Fibroblast of lung (primary cell): Measurements from ENCODE around the gene ATRNL1. TPM values are rescaled to one million over a fixed set of nuclear protein-coding genes. Genes with fewer than 3 reads are reported as not detected.

Source experiments
- DNase-seq, 2 donors: peaks; one replicate each; pipeline versions ENCODE4 v3.0.0 to v3.0.0-alpha.2; 2010; ENCODE audit warnings: low read depth in 2 of 2
- H2AFZ ChIP-seq: 2 replicates; pipeline ENCODE4 v1.5.1; 2012; ENCODE audit warnings: low read length, control low read depth, inconsistent platforms
- H3K27ac ChIP-seq: 2 replicates; pipeline ENCODE4 v1.5.1; 2011; ENCODE audit warnings: low read length, control low read depth; ENCODE audit not compliant: insufficient read depth
- H3K27me3 ChIP-seq: 2 replicates; pipeline ENCODE4 v1.5.1; 2011; ENCODE audit warnings: mild to moderate bottlenecking, low read length; ENCODE audit not compliant: control insufficient read depth, insufficient read depth
- H3K36me3 ChIP-seq: 2 replicates; pipeline ENCODE4 v1.5.1; 2011; ENCODE audit warnings: low read length; ENCODE audit not compliant: control insufficient read depth, insufficient read depth
- H3K4me1 ChIP-seq: 2 replicates; pipeline ENCODE4 v1.5.1; 2011; ENCODE audit warnings: low read length; ENCODE audit not compliant: control insufficient read depth, insufficient read depth; ENCODE audit errors: extremely low read depth
- H3K4me2 ChIP-seq: 2 replicates; pipeline ENCODE4 v1.5.1; 2011; ENCODE audit warnings: low read length, control low read depth; ENCODE audit not compliant: insufficient read depth; ENCODE audit errors: extremely low read depth
- H3K4me3 ChIP-seq, 4 experiments: fragments of 200-600 bp in 1 of 4; sonication (generic) in 1 of 4; replicated peaks in 1 of 4; 2 replicates each; pipeline ENCODE4 v1.5.1; 2011 to 2016; ENCODE audit warnings: low read length in 4 of 4, low read depth in 3 of 4, mild to moderate bottlenecking in 3 of 4, control low read depth in 2 of 4, inconsistent platforms in 1 of 4, mixed read lengths in 1 of 4; ENCODE audit not compliant: insufficient read depth in 1 of 4; ENCODE audit errors: control extremely low read depth in 1 of 4
- H3K79me2 ChIP-seq: 2 replicates; pipeline ENCODE4 v1.5.1; 2012; ENCODE audit warnings: mild to moderate bottlenecking, low read length, inconsistent platforms; ENCODE audit not compliant: control insufficient read depth, insufficient read depth
- H3K9ac ChIP-seq: 2 replicates; pipeline ENCODE4 v1.5.1; 2011; ENCODE audit warnings: mild to moderate bottlenecking, low read length, control low read depth; ENCODE audit not compliant: insufficient read depth
- H3K9me3 ChIP-seq: 2 replicates; pipeline ENCODE4 v1.5.1; 2012; ENCODE audit warnings: low read depth, low read length; ENCODE audit not compliant: control insufficient read depth, insufficient read depth
- H4K20me1 ChIP-seq: 2 replicates; pipeline ENCODE4 v1.5.1; 2011; ENCODE audit warnings: low read length; ENCODE audit not compliant: control insufficient read depth, insufficient read depth; ENCODE audit errors: extremely low read depth
- EZH2 ChIP-seq: IDR thresholded peaks from 2 replicates; pipeline ENCODE4 v1.5.1; 2012; ENCODE audit warnings: low read length, control low read depth, mild to moderate bottlenecking; ENCODE audit errors: missing control alignments
- polyA plus RNA-seq, 2 donors: library from polyadenylated mRNA; depleted of rRNA in 1 of 2; stranded (reverse) in 1 of 2; unstranded in 1 of 2; fragments of >200 nt; gene quantifications; 2 replicates each; pipeline ENCODE4 v1.2.1, GENCODE V29; 2011 to 2012; ENCODE audit warnings: missing spikeins in 1 of 2
- total RNA-seq: library from RNA; depleted of rRNA; stranded (reverse); fragments of >200 nt; gene quantifications from 2 replicates; pipeline ENCODE4 v1.2.1, GENCODE V29; 2014
- TF ChIP-seq, protein P1 (sequence below), 2 donors: IDR thresholded peaks in 1 of 2; conservative IDR thresholded peaks in 1 of 2; 1 replicate in 1 of 2; 2 replicates in 1 of 2; pipeline ENCODE4 v1.5.1; 2011 to 2012; ENCODE audit warnings: low read length in 2 of 2, control low read depth in 1 of 2, inconsistent platforms in 1 of 2, low read depth in 1 of 2, mild to moderate bottlenecking in 1 of 2

Gene ATRNL1
- total and polyA plus RNA-seq, 2 donors (not counting 1 experiment from before 2014, with no cell fraction given) = 0.33 TPM

DNA sequence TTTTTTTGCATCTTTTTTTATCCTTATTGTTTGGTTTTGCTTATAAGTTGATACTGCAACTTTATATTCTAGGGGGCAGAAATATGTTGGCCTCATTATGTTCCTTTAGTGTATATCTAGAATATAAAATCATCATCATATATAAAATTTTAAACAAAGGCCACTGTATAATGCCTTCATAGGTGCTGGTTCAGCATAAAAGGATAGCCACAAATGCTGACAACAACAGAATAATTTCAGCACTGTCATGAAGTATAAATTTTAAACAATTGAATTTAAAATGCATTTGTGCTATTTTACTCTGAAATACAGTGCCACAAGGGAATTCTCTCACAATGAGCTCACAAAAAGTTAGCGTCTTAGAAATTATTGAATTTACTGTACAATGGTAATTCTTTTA is 285.9 kb downstream of the ATRNL1 start:
- H3K27me3 ChIP-seq = no peaks in the 10 kb centered on the region
- H2AFZ ChIP-seq = no peak overlapping the region
- no peak overlapping the region for H3K4me3 ChIP-seq
- H3K27ac ChIP-seq = no peak overlapping the region
- no peaks in the 10 kb centered on the region for H4K20me1 ChIP-seq
- no peak overlapping the region for H3K4me2 ChIP-seq
- H3K79me2 ChIP-seq = no peaks in the 10 kb centered on the region
- no peaks in the 10 kb centered on the region for H3K9me3 ChIP-seq
- DNase-seq = no peak
- no peaks in the 10 kb centered on the region for H3K4me1 ChIP-seq
- H3K36me3 ChIP-seq = no peaks in the 10 kb centered on the region
- H3K9ac ChIP-seq = no peak overlapping the region
- TF ChIP-seq, protein P1, sequence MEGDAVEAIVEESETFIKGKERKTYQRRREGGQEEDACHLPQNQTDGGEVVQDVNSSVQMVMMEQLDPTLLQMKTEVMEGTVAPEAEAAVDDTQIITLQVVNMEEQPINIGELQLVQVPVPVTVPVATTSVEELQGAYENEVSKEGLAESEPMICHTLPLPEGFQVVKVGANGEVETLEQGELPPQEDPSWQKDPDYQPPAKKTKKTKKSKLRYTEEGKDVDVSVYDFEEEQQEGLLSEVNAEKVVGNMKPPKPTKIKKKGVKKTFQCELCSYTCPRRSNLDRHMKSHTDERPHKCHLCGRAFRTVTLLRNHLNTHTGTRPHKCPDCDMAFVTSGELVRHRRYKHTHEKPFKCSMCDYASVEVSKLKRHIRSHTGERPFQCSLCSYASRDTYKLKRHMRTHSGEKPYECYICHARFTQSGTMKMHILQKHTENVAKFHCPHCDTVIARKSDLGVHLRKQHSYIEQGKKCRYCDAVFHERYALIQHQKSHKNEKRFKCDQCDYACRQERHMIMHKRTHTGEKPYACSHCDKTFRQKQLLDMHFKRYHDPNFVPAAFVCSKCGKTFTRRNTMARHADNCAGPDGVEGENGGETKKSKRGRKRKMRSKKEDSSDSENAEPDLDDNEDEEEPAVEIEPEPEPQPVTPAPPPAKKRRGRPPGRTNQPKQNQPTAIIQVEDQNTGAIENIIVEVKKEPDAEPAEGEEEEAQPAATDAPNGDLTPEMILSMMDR (conservative IDR thresholded peaks at IDR 0.05 in 1 of 2, IDR thresholded peaks at IDR 0.05 in 1 of 2; ENCODE audit: low read depth in 1 of 2, low read length in 2 of 2) = no peak
- no peak for TF ChIP-seq EZH2

GRCh38 chr10:115384665-115385064 is 291.5 kb downstream of the ATRNL1 start:
- Histone ChIP-seq H3K9ac (no peak overlapping the region), H4K20me1 (no peaks in the 10 kb centered on the region), H3K27me3 (no peaks in the 10 kb centered on the region), H3K27ac (no peak overlapping the region), H3K79me2 (no peaks in the 10 kb centered on the region), H3K4me1 (no peaks in the 10 kb centered on the region), H3K9me3 (no peaks in the 10 kb centered on the region), H2AFZ (no peak overlapping the region), H3K36me3 (no peaks in the 10 kb centered on the region), H3K4me3 (no peak overlapping the region), H3K4me2 (no peak overlapping the region)
- TF ChIP-seq EZH2 = no peak
- TF ChIP-seq, protein P1 (conservative IDR thresholded peaks at IDR 0.05 in 1 of 2, IDR thresholded peaks at IDR 0.05 in 1 of 2; ENCODE audit: low read depth in 1 of 2, low read length in 2 of 2) = no peak
- no peak for DNase-seq

- H3K9ac ChIP-seq = no peak overlapping the region
- no peak overlapping the region for H2AFZ ChIP-seq
- no peak overlapping the region for H3K4me2 ChIP-seq
- H3K4me3 ChIP-seq = no peak overlapping the region
- H3K79me2 ChIP-seq = no peaks in the 10 kb centered on the region
- H3K36me3 ChIP-seq = no peaks in the 10 kb centered on the region
- TF ChIP-seq, protein P1 (conservative IDR thresholded peaks at IDR 0.05 in 1 of 2, IDR thresholded peaks at IDR 0.05 in 1 of 2; ENCODE audit: low read depth in 1 of 2, low read length in 2 of 2) = no peak
- TF ChIP-seq EZH2 = no peak
- no peaks in the 10 kb centered on the region for H3K9me3 ChIP-seq
- no peak for DNase-seq
- H4K20me1 ChIP-seq = no peaks in the 10 kb centered on the region
- no peaks in the 10 kb centered on the region for H3K4me1 ChIP-seq
- no peak overlapping the region for H3K27ac ChIP-seq
- H3K27me3 ChIP-seq = no peaks in the 10 kb centered on the region
Observed at GRCh38 chr10:115390607-115391006, 297.4 kb downstream of the ATRNL1 start.
